Activated CD4-positive, alpha-beta T cell treated with anti-CD3 and anti-CD28 coated beads, Interleukin-2, amount 50 U/mL, for 48 hours (primary cell): Measurements from ENCODE around the gene EED.

Experiments
- DNase-seq, 2 experiments: peaks; one replicate each; pipeline ENCODE4 v3.0.0-alpha.2; 2020

EED gene, protein sequence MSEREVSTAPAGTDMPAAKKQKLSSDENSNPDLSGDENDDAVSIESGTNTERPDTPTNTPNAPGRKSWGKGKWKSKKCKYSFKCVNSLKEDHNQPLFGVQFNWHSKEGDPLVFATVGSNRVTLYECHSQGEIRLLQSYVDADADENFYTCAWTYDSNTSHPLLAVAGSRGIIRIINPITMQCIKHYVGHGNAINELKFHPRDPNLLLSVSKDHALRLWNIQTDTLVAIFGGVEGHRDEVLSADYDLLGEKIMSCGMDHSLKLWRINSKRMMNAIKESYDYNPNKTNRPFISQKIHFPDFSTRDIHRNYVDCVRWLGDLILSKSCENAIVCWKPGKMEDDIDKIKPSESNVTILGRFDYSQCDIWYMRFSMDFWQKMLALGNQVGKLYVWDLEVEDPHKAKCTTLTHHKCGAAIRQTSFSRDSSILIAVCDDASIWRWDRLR

DNA sequence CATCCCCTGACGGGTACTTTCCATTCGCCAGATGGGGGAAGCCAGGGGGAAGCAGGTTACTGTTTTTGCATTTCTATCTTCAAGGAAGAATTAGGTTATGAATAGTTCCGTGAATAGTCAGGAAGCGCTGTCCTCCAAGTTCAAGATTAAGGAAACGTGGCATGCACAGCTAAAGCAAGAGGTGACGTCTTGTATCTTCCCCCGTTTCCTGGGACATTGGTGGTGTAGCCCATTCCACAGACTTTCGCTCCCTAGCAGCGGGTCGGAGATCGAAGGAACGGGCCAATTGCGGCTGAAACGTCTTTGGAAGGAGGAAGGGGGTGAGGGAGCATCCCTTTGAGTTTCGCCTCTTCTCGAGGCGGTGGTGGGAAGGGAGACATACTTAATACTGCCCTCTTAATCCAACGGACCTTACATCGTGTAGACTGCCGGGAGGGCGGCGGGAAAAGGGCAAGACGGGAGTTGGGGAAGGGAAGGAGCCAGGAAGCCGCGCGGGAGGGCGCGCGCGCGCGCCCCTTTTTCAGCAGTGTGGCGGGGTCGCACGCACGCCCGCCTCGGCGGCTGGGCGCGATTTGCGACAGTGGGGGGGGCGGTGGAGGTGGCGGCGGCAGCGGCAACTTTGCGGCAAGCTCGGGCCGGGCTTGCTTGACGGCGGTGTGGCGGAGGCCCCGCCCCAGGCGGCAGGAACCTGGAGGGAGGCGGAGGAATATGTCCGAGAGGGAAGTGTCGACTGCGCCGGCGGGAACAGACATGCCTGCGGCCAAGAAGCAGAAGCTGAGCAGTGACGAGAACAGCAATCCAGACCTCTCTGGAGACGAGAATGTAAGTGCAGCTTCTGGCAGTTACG lies at the start of gene EED:
Gene EED (plus strand): TSS at position 232 of the 847 bp plus-strand sequence. CDS start 477 bp downstream, at position 709.
- DNase-seq: peak; percentile 92 to 95

DNA sequence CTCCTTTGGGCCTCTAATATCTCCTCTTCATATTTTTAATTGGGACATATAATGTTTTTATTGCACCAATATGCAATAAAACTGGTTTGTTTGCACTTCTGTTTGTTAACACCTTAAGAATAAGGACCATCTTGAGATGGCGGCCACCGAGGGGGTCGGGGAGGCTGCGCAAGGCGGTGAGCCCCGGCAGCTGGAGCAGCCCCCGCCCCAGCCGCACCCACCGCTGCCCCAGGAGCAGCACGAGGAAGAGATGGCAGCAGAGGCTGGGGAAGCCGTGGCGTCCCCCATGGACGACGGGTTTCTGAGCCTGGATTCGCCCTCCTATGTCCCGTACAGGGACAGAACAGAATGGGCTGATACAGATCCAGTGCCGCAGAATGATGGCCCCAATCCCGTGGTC lies 49.6 kb upstream of the EED start:
- no peak for DNase-seq

DNA sequence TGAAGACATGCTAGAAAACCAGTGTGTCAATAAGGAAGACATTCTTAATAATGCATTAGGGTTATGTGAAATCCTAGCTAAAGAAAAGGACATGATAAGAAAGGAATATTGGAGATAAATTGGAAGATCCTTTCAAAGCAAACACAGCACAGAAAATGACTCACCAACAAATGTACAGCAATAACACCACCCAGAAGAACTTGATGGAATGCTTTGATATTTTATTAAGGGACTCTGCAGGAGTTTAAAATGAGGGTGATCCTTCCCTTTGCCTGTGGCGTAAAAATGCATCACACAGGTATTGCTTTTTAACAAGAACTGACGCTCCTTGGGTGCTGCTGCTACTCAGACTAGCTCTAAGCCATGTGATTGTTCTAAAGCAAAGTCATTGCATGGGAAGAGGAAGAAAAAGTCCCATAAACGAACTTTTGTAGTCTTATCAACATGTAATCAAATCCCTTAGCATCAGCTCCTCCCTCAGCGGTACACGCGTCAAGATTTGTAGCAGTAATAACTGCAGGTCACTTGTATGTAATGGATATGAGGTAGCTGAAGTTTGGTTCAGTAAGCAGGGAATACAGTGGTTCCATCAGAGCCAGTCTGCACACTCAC lies 48.4 kb upstream of the EED start:
- no peak for DNase-seq

DNA sequence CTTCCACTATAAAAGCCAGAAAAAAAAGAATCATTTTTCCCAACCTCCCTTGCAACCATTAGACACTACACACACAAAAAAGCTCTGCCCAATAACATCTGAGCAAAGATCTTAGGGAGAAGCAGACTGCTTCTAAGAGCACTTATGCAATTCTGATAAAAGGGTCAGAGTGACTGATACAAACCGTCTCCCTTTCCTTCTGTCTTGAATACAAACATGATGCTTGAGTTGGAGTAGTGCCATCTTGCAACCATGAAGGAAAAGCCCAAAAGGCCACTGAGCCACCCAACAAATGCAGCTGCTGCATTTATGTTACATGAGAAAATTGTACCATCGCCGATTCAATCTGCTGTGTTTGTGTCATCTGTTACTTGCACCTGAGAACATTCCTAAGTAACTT lies 47.6 kb upstream of the EED start:
- DNase-seq: no peak

DNA sequence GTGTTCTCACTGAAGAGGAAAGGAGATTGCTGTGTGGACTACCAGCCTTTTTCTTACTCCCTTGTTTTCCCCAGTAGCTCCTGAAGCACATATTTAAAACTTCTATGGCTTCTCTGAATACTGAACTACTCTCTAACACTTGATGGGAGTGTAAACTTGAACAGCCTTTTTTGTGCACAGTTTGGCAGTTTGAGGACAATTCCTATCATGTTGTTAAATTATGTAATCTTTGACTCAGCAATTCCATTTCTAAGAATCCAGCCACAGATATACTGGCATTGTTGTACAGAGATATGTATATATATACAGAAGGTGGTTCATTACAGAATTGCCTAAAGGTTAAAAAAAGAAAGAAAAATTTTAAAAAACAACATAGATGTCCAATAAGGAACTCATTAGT lies 47.1 kb upstream of the EED start:
- DNase-seq: no peak

DNA sequence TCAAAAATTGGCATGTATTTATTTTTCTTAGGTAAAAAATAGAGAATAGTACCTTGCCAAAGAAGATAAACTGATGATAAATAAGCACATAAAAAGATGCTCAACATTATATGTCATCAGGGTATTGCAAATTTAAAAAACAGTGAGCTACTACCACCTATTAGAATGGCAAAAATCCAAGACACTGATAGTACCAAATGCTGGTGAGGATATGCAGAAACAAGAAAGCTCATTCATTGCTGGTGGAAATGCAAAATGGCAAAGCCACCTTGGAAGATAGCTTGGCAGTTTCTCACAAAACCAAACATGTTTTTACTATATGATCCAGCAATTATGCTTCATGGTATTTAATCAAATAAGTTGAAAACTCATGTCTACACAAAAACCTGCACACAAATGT lies 46.4 kb upstream of the EED start:
- DNase-seq: no peak

DNA sequence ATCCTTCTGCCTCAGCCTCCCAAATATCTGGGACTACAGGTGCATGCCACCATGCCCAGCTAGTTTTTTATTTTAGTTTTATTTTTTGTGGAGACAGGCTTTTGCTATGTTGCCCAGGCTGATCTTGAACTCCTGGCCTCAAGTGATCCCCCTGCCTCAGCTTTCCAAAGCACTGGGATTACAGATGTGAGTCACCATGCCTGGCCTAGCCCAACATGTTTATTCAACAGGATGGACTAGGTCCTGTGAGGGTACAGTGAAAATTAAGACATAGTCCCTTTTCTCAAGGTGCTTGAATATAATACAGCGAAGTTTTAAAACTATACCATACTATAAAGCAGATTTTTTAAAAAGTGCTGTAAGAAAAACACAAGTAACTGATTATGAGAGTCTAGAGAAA lies 45.2 kb upstream of the EED start:
- no peak for DNase-seq

DNA sequence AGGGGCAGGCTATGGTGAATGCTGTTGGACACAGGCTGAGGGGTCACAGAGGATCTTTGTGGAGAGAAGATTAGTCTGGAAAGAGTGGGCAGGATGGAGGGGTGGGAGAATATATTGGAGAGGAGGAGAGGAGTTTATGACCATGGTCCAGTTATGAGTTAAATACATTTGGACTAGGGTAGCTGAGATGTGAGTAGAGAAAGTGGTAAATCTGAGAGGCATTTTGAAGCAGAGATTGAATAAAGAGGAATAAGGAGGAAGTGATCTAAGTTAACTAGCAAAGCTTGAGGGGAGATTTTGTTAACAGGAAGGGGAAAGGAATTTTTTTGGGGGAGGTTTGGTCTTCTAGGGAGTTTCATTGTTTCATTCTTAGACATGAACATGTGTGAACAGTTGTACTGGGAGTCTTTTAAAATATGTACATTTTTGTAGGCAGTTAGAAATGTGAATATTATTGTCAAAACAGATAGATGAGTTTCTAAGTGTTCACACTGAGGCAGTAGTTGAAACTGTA lies 43.1 kb upstream of the EED start:
- no peak for DNase-seq

DNA sequence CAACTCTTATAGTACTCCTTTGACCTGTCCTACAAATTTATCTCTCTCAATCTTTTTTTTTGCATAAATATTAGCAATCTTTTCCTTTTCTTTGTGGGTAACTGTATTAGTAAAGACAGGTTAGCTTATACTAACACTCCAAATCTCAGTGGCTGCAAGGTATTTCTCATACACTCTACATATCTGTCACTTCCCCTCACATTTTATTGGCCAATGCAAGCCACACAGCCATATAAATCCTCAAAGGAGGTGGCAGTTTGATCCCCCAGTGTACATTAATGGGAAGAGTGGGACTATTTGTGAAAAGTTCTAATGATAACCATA lies 42.6 kb upstream of the EED start:
- DNase-seq: no peak

DNA sequence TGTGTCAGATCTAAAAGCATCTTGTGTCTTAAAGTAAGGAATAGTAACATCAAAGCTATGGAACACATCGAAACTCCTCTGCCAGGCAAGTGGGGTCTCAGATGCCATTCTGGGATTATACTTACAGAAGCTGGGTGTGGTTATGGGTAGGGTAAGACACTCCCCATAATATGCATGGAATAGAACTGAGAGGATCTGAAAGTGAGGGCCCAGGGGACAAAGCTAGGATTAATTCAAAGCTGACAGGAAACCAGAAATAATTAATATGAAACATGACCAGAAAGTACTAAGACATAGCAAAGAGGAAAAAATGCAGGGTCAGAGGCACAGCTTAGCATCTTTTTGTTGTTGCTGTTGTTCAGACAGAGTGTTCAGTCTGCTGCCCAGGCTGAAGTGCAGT lies 40.2 kb upstream of the EED start:
- DNase-seq: no peak

DNA sequence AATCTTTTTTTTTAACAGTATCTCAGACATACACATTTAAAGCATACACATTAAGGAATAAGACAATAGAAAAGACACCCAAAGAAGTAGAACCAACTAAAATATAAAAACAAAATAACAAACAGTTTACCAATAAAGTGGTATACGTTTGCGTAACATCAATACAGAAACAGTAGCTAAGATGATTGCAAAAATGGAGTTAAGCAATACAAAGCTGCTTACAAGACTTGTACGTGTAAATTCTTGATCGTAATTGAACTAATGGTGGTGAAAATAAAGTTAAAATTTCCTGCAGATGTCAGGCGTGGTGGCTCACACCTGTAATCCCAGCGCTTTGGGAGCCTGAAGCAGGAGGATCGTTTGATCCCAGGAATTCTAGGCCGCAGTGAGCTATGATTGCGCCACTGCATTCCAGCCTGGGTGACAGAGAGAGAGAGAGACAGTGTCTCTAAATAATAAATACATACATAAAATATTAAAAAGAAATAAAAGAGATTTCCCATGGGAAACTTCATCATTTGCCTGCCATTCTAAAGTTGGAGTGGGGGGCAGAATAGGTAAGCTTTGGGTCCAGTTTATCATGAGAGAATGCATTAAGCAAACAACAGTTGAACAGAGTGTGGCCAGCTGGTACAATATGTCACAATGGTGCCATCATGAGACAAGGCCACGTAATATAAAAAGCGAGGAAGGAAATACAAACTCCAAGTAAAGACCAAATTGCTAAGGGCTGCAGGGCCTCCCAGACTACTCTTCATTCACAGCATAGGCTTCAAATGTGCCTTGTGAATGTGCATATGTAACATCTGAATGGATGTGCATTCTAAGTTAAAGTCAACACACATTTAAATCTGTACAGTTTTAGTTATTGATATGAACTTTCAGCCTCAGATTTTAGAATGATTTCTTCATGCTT lies 38.9 kb upstream of the EED start:
- no peak for DNase-seq

DNA sequence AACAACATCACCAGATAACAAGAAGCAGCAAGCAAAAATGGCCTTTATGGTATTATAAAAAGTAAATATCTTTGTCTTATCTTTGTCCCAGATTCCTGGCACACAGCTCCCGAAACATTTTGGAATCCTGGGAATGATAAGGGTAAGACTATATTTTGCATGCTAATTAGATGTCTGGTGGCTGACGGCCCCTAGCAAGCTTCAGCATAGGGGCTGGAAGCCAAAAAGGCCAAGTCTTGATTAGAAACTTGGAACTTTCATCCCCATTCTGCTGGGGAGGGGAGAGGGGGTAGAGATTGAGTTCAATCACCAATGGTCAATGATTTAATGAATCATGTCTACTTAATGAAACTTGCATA lies 38.2 kb upstream of the EED start:
- DNase-seq: no peak

DNA sequence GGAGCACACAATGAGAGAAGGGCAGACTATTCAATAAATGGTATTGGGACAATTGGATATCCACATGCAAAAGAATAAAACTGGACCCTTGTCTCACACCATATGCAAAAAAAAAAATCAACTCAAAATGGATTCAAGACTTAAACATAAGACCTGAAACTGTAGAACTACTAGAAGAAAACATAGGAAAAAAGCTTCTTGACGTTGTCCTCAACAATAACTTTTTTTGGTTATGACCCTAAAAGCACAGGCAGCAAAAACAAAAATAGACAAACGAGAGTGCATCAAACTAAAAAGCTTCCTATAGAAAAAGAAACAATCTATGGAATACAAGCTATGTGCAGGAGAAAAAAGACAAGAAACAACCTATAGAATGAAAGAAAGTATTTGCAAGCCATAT lies 37.1 kb upstream of the EED start:
- no peak for DNase-seq

DNA sequence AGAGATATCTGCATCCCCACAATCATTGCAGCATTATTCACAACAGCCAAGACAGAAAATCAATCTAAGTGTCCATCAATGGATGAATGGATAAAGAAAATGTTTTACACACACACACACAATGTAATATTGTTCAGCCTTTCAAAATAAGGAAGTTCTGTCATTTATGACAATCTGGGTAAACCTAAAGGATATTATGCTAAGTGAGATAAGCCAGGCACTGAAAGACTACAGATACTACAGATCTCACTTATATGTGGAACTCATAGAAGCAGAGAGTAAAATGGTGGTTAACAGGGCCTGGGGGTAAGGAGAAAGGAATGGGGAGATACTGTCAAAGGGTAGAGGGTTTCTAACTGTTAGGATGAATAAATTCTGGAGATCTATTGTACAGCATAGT lies 36.0 kb upstream of the EED start:
- no peak for DNase-seq

DNA sequence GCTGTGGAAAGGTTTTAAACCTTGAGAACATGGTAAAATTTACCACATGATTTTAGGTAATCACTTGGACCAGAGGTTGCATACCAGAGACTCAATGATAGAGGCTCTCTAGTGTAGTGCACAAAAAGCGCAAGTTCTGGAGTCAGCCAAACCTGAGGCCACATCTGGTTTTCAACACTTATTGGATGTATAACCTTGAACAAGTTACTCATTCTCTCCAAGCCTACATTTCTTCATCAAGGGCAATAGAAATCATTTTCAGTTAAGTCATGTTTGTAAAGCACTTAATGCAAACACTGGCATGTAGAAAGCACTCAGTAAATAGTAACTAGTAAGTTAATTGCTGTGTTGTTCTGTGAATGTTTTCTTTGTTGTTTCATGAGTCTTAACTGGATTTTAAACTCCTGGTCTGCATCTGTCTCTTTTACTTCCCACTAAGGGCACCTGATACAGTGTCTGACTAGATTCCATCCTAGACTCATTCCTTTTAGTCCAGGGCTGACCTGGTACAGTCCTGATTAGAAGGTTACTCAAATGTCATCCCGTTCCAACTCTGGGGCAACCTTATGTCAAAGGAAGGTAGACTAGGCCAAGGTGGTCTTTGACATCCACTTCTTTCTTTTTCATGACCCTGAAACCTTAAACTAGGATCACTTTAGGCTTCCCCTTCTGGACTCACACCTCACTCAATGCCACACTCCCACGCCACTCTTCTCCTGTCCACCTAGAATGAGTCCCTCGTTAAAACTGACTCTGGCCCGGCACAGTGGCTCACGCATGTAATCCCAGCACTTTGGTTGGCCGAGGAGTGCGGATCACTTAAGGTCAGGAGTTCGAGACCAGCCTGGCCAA lies 34.5 kb upstream of the EED start:
- no peak for DNase-seq

DNA sequence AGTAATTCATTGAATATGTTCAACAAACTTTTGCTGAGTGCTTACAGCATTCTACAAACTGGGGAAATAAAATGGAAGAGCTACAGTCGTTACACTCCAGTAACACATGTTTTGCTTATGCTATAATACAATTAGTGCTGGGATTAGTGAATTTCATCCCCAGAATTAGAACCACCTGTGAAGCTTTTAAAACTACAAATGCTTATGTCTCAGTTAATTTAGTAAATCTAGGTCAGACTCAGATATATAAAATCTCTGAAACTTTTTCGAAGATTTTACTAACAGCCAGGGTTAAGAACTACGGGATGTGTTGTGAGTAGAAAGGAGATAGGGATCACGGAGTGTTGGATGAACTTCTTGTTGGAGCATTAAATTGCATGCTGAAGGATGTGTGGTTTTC lies 33.7 kb upstream of the EED start:
- DNase-seq: no peak

DNA sequence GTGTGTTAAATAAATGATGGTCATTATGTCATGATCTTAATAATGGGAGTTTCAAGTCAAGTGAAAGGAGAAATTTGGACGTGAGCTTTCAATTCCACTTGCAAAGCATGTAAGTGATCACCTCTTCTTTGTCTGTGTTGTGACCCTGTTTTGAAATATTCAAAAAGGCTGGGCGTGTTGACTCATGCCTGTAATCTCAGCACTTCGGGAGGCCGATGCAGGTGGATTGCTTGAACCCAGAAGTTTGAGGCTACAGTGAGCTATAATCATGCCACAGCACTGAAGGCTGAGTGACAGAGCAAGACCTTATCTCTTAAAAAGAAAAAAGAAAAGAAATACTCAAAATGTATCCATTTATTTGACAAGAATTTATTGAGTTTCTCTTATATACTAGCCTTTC lies 32.9 kb upstream of the EED start:
- DNase-seq: no peak

DNA sequence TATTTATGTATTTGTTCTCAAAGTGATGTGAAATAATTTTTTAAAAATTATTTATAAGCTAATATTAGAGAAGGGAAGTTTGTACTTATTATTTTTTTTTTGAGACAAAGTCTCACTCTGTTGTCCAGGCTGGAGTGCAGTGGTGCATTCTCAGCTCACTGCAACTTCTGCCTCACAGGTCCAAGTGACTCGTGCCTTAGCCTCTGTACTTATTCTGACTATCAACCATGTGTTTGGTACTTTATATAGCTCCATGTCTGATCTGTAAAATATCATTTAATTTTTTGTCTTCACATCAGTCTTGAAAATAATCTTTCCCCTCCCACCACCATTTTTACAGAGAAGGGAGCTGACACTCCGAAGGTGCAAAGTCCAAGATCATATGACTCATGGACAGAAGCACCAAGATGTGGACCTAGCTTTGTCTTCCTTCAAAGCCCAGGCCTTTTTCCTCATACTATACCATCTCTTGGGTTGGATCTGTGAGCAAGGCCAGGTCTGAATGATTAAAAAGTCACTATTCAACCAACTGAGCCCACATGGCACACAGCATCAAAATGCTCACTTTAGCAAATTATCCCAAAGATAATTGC lies 32.4 kb upstream of the EED start:
- DNase-seq: no peak

DNA sequence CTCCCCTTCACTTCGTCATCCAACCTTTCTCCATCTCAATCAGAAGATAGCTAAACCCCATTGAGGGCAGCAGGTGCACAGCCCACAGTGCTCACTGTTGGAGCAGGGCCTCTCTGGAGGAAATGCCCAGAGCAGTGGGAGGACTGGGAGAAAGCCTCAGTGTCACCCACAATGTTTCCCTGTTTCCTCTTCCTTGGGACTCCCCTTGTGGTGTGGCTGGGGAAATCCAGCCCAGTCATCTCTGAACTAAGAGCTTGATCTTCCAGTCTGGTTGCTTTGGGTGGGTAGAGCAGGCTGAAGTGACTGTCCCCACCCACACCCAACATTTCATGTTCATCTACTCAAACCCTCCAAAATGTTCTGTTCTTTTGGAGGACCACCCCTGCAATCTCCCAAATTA lies 29.8 kb upstream of the EED start:
- peak; percentile 85 to 92 for DNase-seq

DNA sequence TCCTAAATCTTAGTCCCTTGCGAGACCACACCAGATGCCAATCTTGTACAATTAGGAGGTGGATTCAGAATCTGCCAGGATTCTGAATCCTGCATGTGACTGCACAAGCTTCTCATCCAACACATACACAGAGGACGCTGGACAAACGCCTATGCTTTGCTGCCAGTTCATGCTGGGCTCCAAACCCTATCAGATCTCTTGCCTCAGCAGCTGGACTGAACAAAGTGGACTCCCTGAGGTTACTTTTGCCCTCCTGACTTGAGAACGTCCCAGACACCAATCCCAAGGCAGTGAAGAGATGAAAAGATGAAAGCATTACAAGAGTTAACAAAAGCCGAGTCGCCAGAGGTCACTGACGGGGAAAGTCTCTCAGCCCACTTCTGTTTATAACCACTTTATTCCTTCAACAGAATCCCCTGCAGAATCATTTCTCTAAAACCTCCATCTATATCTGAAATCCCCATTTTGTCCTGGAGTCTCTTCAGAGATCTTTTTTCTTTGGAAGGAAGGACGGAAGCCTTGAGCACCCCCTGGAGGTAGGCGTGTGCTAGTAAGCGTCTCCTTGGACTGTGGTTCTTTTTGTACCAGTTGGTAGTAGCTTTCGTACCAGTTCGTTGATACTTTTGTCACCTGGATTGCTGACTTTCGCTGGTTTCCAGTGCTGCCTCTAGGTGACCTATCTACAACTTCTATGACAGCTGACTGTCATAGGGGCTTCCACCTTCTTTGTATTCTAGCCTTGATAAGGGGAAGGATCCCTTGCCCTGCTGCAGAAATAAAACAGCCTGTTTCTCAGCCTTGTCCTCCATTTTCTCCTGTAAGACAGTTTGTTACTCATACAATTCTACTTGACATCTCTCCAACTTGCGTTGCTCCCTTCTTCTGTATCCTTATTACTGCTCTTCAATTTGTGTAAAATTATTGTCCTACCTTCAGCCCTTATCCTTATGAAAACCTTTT lies 26.1 kb upstream of the EED start:
- DNase-seq: peak; percentile 72 to 81
